CD4-positive, alpha-beta T cell treated with Interleukin-12 subunit alpha and Interleukin-12 subunit beta, for 1 hour (primary cell): Measurements from ENCODE around the gene DSC1.

ENCODE experiments used
- DNase-seq: peaks from one replicate; pipeline ENCODE4 v3.0.0-alpha.2; 2020

DSC1 gene

DNA sequence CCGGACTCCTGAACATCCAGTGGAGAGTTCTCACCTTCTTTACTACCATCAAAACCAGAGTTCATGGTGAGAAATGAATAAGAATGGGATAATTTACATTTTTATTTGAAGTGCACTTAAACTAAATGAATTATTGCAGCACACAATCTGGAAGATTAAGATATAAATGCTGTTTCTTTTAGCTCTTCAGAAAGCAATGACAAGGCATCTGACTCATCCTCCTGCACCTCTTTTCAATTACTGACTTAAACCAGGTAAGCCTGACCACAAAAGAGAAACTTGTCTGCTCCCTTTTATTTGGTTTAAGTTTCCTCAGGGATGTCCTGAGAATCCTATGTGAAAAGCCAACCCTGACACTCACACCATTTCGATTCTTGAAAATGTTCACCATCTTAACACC lies 59.7 kb downstream of the DSC1 start:
- no peak for DNase-seq

DNA sequence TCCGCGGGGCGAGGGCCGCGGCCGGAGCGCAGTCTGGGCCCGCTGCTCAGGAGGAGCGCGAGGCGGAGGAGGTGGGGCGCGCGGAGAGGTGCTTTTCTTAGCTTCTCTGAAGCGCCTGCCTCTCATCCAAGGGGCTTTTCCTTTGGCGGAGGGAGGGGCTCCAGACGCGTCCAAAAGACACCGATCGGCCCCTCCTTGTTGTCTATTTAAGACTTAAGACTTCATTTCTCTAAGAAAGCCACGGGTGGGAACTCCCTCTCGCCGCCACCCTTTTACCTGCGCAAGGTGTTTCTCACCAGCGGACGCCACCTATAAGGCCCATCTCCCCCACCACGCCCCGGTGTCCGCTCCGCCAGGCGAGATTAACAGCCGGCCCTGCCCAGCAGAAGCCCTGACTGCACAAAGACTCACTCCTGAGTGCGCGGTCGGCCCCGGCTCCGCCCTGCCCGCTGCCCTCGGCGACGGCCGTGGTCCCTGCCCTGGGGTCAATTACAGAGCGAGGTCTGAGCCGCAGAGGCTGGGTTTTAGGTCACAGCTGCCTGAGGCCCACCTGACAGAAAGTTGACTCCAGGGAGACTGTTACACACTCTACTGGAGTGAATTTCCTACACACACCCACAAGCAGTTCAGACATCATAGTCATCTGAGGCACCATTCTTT lies 60.5 kb downstream of the DSC1 start, which contains the start of gene DSC2:
Gene DSC2, minus strand, starts transcription at position 397 of the 660 bp plus-strand sequence. CDS start 450 bp downstream, outside the sequence.
- no peak for DNase-seq

DNA sequence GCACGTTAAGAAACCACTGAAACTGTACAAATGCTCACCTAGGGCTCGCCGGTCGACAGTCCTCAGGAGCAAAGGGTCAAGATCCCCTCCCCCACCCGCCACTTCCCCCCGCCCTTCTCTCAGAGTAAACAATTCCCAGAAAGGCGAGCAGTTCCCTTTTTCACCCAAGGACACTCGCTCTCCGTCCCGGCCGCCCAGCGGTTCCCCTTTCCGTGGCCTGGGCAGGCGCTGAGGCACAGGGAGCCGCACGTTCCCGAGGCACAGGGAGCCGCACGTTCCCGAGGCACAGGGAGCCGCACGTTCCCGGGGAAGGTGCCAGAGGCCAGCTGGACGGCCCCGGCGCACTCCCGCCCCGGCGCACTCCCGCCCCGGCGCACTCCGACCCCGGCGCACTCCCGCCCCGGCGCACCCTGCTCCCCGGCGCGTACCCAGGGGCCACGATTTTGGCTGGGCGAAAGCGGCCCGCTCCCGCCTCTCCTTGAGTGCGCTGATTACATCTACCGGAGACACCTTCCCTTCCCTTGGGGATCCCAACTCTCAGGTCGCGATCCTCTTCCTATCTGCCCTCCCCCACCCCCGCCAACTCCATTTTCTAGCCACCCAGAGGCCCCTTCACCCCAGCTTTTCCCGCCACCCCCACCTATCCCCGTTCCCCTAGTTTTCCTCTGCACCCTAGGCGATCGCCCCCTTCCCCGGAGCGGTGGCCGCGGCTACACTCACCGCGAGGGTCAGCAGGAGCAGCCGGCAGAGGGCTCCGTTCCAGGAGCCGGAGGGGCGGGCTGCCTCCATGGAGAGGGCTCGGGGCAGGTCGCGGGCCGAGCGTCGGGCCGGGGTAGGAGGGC lies 61.3 kb downstream of the DSC1 start:
- no peak for DNase-seq

DNA sequence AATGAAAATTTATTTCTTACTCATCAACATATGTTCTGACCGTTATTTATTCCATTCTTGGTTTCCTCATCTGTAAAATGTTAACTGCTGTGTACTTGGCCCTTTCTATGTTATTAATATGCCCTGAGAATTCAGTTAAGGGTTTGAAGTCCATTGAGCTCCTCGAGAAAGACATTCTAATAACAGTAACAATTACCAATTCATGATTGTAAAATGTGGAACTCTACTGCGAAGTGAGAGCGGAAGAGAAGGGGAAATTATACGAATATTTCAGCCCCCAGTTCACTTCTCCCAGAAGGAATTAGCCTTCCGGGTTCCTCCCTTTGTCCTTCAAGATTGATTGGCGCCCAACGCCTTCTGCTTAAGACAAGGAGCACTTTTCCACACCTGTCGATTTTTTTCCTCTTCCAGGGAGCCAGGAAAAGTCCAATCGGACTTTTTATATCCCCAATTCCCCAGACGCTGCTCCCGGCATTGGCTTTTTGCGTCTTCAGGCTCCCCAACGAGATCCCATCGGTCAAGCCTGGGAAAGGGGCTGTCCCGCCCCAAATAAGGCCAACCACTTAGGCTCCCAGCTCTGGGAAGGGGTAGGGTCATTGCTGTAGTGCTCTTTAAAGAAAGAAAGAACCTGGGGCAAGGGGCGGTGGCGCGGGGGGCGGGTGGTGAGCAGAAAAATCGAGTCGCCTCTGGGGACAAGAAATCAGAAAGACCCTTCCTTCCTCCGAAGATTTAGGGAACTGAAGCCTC lies 62.0 kb downstream of the DSC1 start:
- DNase-seq: no peak

GRCh38 chr18:31099450-31100230 lies 63.0 kb downstream of the DSC1 start:
- no peak for DNase-seq

- DNase-seq: no peak
Measured at GRCh38 chr18:31098878-31099277, 63.8 kb downstream of the DSC1 start.

DNA sequence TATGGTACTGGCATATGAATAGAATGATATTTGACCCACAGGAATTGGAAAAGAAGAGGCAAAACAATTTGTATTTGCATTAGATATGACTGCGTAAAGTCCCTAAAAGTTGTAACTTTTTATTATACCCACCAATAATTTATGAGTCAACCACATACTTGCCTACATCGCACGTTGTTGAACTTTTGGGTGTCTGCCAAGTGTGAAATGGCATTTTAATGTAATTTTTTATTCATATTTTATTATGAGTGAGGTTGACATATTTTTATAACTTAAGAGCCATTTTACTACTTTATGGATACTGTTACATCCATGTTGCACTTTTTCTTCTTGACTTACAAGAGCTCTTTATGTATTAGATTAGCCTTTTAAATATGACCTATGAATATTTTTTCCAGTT lies 65.0 kb downstream of the DSC1 start:
- no peak for DNase-seq

GRCh38 chr18:31093880-31094279 lies 68.8 kb downstream of the DSC1 start:
- no peak for DNase-seq

- DNase-seq: no peak
Measured at GRCh38 chr18:31093294-31093693, 69.4 kb downstream of the DSC1 start.

DNA sequence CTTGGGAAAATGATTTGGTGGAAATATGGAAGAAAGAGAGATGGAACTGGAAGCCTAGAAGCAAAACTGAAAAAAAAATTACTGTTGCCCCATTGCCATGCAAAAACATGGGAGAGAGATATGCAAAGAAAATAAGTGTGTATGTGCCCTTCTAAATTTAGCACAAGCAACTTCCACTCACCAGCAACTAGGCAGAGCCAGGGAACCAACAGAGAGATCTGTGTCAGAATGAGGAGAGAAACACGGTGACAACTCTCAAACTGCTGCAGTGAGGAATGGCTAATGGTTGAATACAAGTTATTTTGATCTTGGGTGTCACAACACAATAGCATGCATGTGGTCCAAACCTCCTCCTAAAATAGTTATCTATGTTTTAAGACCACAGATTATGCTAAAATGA lies 71.3 kb downstream of the DSC1 start:
- DNase-seq: no peak

- DNase-seq: no peak
Measured at GRCh38 chr18:31088532-31088931, 74.1 kb downstream of the DSC1 start.

DNA sequence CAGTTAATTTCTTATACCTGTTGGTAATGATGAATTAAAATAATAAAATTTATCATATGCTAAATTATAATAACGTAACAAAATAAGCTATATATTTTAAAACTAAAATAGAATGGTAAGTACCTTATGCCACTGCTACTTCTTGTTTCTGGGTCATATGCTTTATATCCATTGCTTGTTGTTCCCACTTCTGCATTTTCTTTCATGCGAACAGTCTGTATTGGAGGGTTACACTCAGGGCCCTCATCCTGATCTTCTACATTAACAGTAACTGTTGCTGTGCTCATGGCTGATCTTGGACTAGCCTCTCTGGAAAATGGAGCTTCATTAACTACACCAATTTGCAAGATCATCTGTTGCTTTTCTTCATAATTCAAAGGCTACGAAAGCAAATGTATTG lies 82.7 kb downstream of the DSC1 start:
- DNase-seq: no peak
